HG03342 (cell line): ENCODE results near the gene COL12A1.
A peak's percentile ranks its signal among the peaks of the same experiment; 100 is the strongest.

Source experiments
- ATAC-seq: cut with Tn5 transposase; IDR thresholded peaks from one replicate; pipeline ENCODE4 v1.9.1; 2021; ENCODE audit warnings: mild to moderate bottlenecking, moderate library complexity; ENCODE audit not compliant: unreplicated experiment

COL12A1 gene

DNA sequence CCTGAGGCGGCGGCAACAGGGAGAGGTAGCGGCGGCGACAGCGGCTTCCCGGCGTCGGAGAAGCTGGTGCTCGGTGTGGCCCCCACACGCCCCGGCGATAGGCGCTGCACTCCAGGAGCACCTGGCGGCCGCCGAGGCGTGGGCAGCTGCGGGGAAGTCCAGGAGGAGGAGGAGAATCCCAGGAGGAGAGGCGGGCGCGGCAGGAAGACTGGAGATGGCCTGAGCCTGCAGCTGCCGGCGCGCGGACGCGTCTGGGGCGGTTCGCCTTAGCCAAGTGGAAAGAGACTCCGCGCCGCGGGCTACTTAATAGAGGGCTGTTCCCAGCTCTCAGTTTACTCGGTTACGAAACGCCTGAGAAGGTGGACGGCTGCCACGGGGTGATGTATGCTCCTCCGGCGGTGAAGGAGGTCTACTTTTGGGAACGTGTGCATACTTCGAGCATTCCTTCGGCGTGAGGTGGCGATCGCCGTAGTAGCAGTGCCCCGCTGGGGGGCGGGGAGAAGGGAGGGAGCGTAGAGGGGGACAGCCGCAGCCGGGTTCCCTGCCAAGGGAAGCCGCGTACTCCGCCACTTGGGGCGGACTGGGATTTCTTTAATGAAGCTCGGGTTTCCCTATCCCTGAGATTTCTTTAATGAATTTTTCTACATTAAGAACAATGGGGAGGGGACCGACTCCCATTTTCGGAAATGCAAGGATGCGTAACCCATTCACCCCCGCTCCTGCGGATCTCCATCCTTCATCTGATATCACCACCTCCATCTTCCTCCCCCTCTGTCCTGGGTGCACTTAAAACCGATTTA lies at the start of gene COL12A1:
Gene COL12A1, minus strand, starts transcription at position 278 of the 800 bp plus-strand sequence. CDS start 3,261 bp downstream, outside the sequence.
- no peak for ATAC-seq

DNA sequence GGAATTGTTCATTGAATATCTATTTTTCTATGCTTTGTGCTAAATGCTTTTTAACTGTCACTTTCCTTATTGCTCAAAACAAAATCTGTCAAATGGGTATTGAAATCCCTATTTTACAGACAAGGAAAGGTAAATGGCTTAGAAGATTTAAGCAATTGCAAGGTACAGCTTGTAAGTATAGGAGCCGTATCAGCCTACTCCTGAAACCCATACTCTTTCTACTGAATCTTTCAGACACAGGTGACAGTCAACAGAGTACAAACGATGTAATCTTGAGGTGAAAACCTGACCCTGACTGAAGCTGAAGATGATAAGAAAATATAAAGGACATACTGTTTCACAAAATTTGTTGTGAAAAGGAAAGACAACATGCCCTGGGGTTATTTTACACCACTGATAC lies 44.7 kb upstream of the COL12A1 start:
- no peak for ATAC-seq

GRCh38 chr6:75249837-75250236 lies 44.0 kb upstream of the COL12A1 start:
- ATAC-seq: no peak

GRCh38 chr6:75246386-75246785 lies 40.5 kb upstream of the COL12A1 start:
- ATAC-seq: no peak

DNA sequence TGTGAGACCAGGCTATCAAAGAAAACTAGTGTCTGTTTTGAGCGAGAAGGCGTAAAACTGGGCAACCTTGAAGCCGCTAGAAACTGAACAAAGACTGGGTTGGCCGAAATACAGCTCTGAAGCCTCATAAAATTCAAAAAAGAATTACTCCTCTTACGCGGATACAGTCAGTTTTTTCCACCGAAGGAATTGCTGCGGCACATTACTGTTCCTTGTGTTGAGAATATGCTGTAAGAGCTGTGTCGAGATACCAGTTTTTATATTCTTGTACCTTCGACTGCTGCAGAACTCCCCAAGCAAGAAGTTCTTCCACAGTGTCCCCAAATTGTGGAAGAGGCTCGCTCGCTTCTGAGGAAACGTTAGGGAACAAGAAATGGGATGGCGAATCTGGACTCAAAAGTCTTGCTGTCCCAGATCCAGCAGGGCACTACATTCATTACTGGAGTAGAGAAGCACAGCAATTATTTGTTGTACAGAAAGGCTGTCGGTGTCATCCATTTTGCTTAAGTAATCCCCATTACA lies 38.3 kb upstream of the COL12A1 start:
- no peak for ATAC-seq

- peak; percentile 95 for ATAC-seq
These were observed 37.6 kb upstream of the COL12A1 start, which contains the start of gene COX7A2 for GRCh38 chr6:75243333-75244062. COX7A2 (minus strand) TSS chr6:75243801; CDS start chr6:75243734, 67 bp downstream.

- no peak for ATAC-seq
These were observed 30.8 kb upstream of the COL12A1 start for GRCh38 chr6:75236630-75237029.

- no peak for ATAC-seq
These were observed 29.4 kb upstream of the COL12A1 start for GRCh38 chr6:75235271-75235670.

DNA sequence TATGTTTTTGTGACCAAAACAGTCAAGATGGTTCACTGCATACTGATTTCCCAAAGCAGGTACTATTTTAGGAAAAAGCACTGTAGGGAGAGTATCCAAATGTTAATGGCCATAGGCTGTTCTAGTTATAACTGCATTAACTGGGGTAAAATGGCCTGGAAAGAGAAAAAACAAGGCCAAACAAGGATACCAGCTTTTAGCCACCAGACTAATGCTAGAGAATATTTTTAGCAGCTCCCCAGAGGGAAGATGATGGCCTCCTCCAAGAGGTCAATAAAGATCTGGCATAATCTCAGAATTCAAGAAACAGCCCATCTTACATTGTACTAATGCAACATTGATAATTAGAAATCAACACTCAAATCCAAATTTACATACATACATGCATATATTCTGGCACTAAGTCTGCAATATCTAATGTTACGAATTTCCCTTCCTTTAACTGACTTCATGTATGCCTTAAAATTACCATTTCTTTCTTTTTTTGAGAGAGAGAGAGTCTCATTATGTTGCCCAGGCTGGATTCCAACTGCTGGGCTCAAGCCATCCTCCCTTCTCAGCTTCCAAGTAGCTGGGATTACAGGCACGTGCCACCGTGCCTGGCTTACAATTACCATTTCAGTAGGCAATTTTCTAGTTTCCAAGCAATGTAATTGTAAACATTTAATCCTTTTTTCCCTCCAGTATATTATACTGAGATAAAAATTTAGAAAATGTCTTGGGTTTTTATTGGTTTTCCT lies 28.4 kb upstream of the COL12A1 start:
- ATAC-seq: no peak

DNA sequence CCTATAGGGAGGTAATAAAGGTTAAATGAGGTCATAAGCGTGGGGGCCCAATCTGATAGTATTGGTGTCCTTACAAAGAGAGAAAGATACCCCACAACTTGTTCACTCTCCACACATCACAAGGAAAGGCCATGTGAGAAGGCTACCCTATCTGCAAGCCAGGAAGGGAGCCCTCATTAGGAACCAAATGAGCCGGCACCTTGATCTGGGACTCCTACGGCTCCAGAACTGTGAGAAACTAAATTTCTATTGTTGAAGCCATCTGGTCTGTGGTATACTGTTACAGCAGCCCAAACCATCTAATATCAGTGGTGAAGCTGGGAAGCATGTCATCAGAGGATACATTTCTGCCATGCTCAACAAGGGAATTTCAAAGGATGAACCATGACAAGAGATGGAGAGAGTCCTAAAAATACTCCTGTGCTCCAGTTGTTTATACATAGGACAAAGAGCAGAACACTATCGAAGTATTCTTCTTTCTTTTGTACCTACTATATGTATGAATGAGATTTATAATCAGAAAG lies 27.3 kb upstream of the COL12A1 start:
- ATAC-seq: no peak

- no peak for ATAC-seq
These were observed 24.9 kb upstream of the COL12A1 start for GRCh38 chr6:75230484-75231325.

- no peak for ATAC-seq
These were observed 18.6 kb upstream of the COL12A1 start for GRCh38 chr6:75224303-75224926.

- ATAC-seq: no peak
These were observed 17.6 kb upstream of the COL12A1 start for GRCh38 chr6:75223428-75223827.

DNA sequence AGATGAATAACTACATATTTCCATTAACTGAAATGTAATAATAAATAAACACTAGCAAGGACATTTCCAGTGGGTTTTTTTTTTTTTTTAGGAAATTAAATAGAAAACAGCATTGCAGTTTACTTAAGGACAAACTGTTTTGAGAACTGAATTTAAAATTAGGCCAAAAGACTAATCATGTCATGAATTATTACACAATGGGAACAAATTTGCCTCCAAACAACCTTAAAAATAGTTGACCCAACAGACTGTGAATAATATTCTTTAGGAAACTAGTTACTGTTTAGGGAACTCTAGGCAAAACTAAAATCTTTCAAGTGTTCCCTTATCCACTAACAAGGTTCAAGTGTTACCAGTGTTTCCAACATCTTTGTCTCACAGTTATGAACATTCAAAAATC lies 16.4 kb upstream of the COL12A1 start:
- ATAC-seq: no peak

DNA sequence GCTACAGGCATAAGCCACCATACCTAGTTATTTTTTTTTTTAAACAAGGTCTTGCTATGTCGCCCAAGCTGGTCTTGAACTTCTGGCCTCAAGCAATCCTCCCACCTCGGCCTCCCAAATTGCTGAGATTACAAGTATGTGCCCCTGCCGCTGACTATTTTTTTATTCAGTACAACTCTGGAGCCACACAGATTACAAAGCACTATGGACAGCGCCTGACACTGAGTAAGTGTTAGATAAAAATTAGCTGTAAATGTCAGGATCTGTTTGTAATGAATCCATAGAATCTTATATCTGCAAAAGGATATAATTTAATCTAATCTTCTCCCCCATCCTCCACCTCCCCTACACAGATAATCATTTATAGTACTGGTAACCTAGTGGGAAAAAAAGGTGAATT lies 15.3 kb upstream of the COL12A1 start:
- ATAC-seq: no peak

- ATAC-seq: no peak
These were observed 14.5 kb upstream of the COL12A1 start for GRCh38 chr6:75220357-75220756.

DNA sequence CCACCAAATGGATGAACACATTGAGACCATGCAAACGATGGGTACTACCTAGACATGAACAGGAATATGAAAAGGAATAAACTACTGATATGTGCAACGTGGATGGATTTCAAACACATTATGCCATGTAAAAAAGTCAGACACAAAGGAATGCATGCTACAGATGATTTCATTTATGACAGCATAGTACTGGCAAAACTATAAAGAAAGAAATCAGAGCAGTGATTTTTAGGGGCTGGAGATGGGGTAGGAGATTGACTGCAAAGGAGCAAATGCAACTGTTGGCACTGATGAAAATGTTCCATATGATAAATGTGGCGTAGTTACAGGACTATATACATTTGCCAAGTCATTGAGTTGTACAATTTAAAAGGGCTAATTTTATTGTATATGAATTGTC lies 13.4 kb upstream of the COL12A1 start:
- no peak for ATAC-seq

DNA sequence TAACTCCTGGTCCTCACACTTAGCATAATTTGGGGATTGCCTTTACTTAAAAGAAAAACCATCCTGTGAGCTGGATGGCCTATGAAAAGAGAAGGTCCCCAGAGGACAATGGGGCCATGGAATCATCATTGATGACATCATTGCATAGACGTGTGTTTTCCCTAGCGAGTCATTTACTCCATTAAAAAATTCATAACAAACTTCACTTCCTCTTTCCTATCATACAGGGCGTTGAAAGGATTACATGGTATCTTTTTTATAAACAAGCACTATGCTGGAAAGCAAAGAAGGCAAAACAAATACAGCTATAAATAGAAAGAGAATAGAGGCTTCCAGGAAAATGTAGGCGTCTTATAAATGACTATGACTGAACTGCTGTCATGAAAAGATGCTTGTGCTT lies 11.3 kb upstream of the COL12A1 start:
- no peak for ATAC-seq

DNA sequence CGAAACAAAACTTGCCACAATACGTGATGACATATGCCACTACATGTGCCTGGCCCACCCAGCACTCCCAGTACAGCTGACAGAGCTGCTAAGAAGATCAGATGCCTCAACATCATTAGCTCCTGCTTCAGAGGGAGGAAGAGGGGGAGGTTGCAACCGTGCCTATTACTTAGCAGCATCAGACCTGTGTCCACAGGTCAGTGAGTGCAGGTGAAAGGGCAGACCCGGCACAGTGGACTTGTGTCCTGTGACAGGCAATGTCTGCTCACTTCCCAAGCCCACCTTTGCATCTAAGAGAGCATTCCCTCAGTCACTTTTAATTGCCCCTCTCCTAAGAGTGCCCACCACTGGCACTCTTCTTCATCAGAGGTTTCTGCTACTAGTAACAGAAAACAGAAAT lies 9.4 kb upstream of the COL12A1 start:
- ATAC-seq: no peak

- ATAC-seq: peak; percentile 39
These were observed 7.9 kb upstream of the COL12A1 start for GRCh38 chr6:75213732-75214131.
